Tibial artery (tissue), 4 donors: ENCODE results near the gene SH3D19.

Experiments
- DNase-seq, 2 donors: peaks; one replicate each; pipeline ENCODE4 v3.0.0-alpha.2; 2019
- H3K27ac ChIP-seq, 2 donors: fragments of 200-600 bp; sonication (generic) in 1 of 2; 1 replicate in 1 of 2; 2 replicates in 1 of 2; pipeline ENCODE4 v1.5.1; 2018 to 2019; ENCODE audit warnings: mild to moderate bottlenecking in 1 of 2
- H3K27me3 ChIP-seq, 2 donors: fragments of 200-600 bp; sonication (generic) in 1 of 2; one replicate each; pipeline versions ENCODE4 v1.5.1 to v1.6.0; 2016 to 2019
- H3K36me3 ChIP-seq, 3 donors: fragments of 200-600 bp; sonication (generic) in 2 of 3; one replicate each; pipeline ENCODE4 v1.5.1; 2016 to 2019; ENCODE audit warnings: mild to moderate bottlenecking in 2 of 3
- H3K4me1 ChIP-seq, 4 donors: fragments of 200-600 bp; sonication (generic) in 2 of 4; 1 replicate in 3 of 4; 2 replicates in 1 of 4; pipeline ENCODE4 v1.5.1; 2016 to 2019
- H3K4me3 ChIP-seq, 2 donors: fragments of 200-600 bp; sonication (generic) in 1 of 2; 1 replicate in 1 of 2; 2 replicates in 1 of 2; pipeline ENCODE4 v1.5.1; 2018 to 2019; ENCODE audit warnings: mild to moderate bottlenecking in 2 of 2
- H3K9me3 ChIP-seq, 3 donors: fragments of 200-600 bp; sonication (generic) in 1 of 3; one replicate each; pipeline ENCODE4 v1.5.1; 2016 to 2019
- CTCF ChIP-seq, 2 experiments: fragments of 200-600 bp in 1 of 2; fragments of 450-650 bp in 1 of 2; IDR thresholded peaks; one replicate each; pipeline ENCODE4 v1.5.1; 2017 to 2019; ENCODE audit warnings: antibody characterized with exemption in 2 of 2, mild to moderate bottlenecking in 1 of 2, moderate library complexity in 1 of 2
- intact Hi-C: fragments of 100-400 bp; cut with DNase I; formaldehyde crosslinking; loops from one replicate; pipeline ENCODE4 v1.15.0; 2023; ENCODE audit warnings: low total_unique reads

The SH3D19 gene

GRCh38 chr4:151148261-151148660 is 177.1 kb downstream of the SH3D19 start:
- no peaks in the 10 kb centered on the region for H3K4me1 ChIP-seq
- no peak overlapping the region for H3K27ac ChIP-seq
- TF ChIP-seq CTCF (IDR thresholded peaks at IDR 0.05), result no peak
- no peaks in the 10 kb centered on the region for H3K27me3 ChIP-seq
- intact Hi-C loops, result no loop called here
- H3K36me3 ChIP-seq, result peaks cover 50 to 64% (median 61%) of the 10 kb centered on the region in 3 donors
- no peak for DNase-seq
- H3K4me3 ChIP-seq, result no peak overlapping the region
- H3K9me3 ChIP-seq, result no peaks in the 10 kb centered on the region

DNA sequence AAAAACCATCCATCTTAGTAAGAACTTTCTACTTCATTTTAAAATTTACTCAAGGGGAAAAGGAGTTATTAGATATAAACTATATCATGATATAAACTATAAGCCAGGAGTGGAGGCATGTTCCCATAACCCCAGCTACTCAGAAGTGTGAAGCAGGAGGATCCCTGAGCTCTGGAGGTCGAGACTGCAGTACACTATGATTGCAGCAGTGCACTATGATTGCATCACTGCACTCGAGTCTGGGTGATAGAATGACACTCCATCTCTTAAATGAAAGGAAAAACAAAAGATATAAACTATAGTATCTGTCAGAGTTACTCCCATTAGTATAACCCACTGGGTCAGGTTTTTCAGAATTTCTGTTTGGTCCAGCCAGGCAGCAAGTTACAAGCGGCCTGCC is 178.4 kb downstream of the SH3D19 start:
- no peaks in the 10 kb centered on the region for H3K4me1 ChIP-seq
- H3K36me3 ChIP-seq, result peaks cover 56 to 77% (median 72%) of the 10 kb centered on the region in 3 donors
- DNase-seq, result no peak
- H3K9me3 ChIP-seq, result no peaks in the 10 kb centered on the region
- TF ChIP-seq CTCF (IDR thresholded peaks at IDR 0.05), result no peak
- H3K27me3 ChIP-seq, result no peaks in the 10 kb centered on the region
- H3K4me3 ChIP-seq, result no peak overlapping the region
- H3K27ac ChIP-seq, result no peak overlapping the region
- intact Hi-C loops, result no loop called here

DNA sequence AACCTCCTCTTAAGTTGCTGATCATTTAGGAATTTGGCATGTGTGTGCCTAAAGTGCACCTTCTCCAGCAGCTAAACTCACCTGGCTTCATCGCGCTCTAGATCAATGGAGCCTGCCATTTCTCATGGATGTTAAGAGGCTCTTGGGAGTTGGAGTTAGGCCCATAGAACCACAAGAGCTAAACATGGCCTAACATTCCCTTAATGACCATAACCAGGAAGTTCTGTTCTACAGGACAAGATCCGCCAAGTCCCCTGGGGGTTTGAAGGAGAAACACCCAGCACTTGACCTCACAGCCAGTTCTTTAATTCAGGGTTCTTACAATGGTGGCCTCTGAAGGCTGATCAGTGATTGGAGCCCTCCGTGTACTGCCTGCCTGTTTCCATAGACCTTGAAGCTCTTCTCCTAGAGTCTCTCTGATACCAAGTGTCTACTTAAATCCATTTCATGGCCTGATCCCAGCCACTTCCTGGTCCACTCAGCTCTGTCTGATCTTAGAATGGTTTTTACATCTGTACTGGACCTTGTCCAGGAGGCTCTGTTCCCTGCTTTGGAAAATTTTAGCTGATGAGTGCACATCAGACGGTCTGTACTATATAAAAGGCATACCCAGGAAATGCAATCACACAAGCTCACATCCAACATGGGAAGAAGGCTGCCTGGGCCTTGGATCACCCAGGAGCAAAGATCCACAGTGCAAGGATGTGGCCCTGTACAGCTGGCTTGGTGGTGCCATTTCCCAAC is 180.9 kb downstream of the SH3D19 start:
- no peak for TF ChIP-seq CTCF (IDR thresholded peaks at IDR 0.05)
- Histone ChIP-seq H3K36me3 (peaks cover 72 to 97% (median 85%) of the 10 kb centered on the region in 3 donors), H3K27me3 (no peaks in the 10 kb centered on the region), H3K9me3 (no peaks in the 10 kb centered on the region), H3K27ac (no peak overlapping the region), H3K4me3 (no peak overlapping the region), H3K4me1 (no peaks in the 10 kb centered on the region)
- intact Hi-C loops, result no loop called here
- no peak for DNase-seq

- Histone ChIP-seq H3K36me3 (peaks cover 73 to 98% (median 85%) of the 10 kb centered on the region in 3 donors), H3K27ac (no peak overlapping the region)
Observed at GRCh38 chr4:151143811-151144210, 181.6 kb downstream of the SH3D19 start.

GRCh38 chr4:151143162-151143561 is 182.2 kb downstream of the SH3D19 start:
- Histone ChIP-seq H3K36me3 (peaks cover 69 to 98% (median 83%) of the 10 kb centered on the region in 3 donors), H3K4me1 (no peaks in the 10 kb centered on the region), H3K9me3 (no peaks in the 10 kb centered on the region), H3K27me3 (no peaks in the 10 kb centered on the region), H3K4me3 (no peak overlapping the region), H3K27ac (no peak overlapping the region)
- TF ChIP-seq CTCF (IDR thresholded peaks at IDR 0.05), result no peak
- intact Hi-C loops, result no loop called here
- DNase-seq, result no peak

More at GRCh38 chr4:151143811-151144210, 181.6 kb downstream of the SH3D19 start:
- TF ChIP-seq CTCF (IDR thresholded peaks at IDR 0.05), result no peak
- Histone ChIP-seq H3K4me3 (no peak overlapping the region), H3K4me1 (no peaks in the 10 kb centered on the region), H3K27me3 (no peaks in the 10 kb centered on the region), H3K9me3 (no peaks in the 10 kb centered on the region)
- DNase-seq, result no peak
- intact Hi-C loops, result no loop called here
